PFSK-1 (cell line): Measurements from ENCODE around the gene SORCS1.

ENCODE experiments used
- POLR2AphosphoS5 ChIP-seq: IDR thresholded peaks from 2 replicates; pipeline ENCODE4 v1.6.1; 2012; ENCODE audit warnings: low read depth, mild to moderate bottlenecking, control low read depth, low read length, moderate library complexity
- REST ChIP-seq, 2 experiments: IDR thresholded peaks; 2 replicates each; pipeline versions ENCODE4 v1.6.1 to v1.8.0; 2011 to 2012; ENCODE audit warnings: low read depth in 2 of 2, low read length in 2 of 2, control low read depth in 1 of 2, inconsistent platforms in 1 of 2, mild to moderate bottlenecking in 1 of 2, moderate library complexity in 1 of 2; ENCODE audit not compliant: insufficient read depth in 1 of 2
- SIN3A ChIP-seq: IDR thresholded peaks from 2 replicates; pipeline ENCODE4 v1.6.1; 2012; ENCODE audit warnings: mild to moderate bottlenecking, low read length, moderate library complexity, borderline replicate concordance; ENCODE audit not compliant: insufficient read depth
- TAF1 ChIP-seq: IDR thresholded peaks from 2 replicates; pipeline ENCODE4 v1.6.1; 2012; ENCODE audit warnings: low read length, control low read depth, borderline replicate concordance; ENCODE audit not compliant: insufficient read depth

- TF ChIP-seq TAF1 (no peak), POLR2AphosphoS5 (no peak), SIN3A (no peak), REST (IDR thresholded peaks at IDR 0.05; ENCODE audit: insufficient read depth in 1 of 2, low read depth in 2 of 2, low read length in 2 of 2) (no peak)
These were observed 78.6 kb downstream of the SORCS1 start for GRCh38 chr10:107085665-107086525.
